Pancreas (tissue), 8 donors: ENCODE measurements around the gene ZNF169. TPM values are rescaled to one million over a fixed set of nuclear protein-coding genes. Genes with fewer than 3 reads are reported as not detected.

Experiments
- polyA plus RNA-seq, 2 donors: library from polyadenylated mRNA; stranded (reverse); fragments of 200-250 nt; gene quantifications; one replicate each; pipeline ENCODE4 v1.2.3, GENCODE V29; 2013
- total RNA-seq, 6 donors: library from RNA; stranded (reverse); fragmentation: NEBNext Ultra II Directional in 4 of 6; extraction: Animal tissue kit (Norgen Biotek cat#: 25700) in 4 of 6; gene quantifications; one replicate each; pipeline versions ENCODE4 v1.2.1 to v1.2.4, GENCODE V29; 2021 to 2023
- donor health status: healthy with polysubstance abuse.
- donor health status: DM: no; HTN: no; CAD: no; lungs with moderate emphysema.
- donor health status: DM: no; HTN: no; CAD: no.
- donor health status: Bipolar disorder and iron deficiency.
- donor health status: DM: yes; HTN: yes; CAD: no.
- donor health status: DM: no; HTN: no; CAD: no.
- donor health status: DM: no; HTN: no; CAD: no.
- donor health status: DM: yes; HTN: yes; CAD: no.

Gene ZNF169
- total and polyA plus RNA-seq, 8 donors, result 1.2 to 3.2 (median 2.5) TPM

Other genes with a start within 250 kb of the ZNF169 start
- gene PTPDC1, start 174.8 kb upstream of the ZNF169 start, total RNA-seq, result 1 to 10 TPM; 2.6 to 5.6 (median 4.2) TPM
- gene PTPDC1, start 174.8 kb upstream of the ZNF169 start, polyA plus RNA-seq, result 1 to 10 TPM; 2.4 to 4.2 TPM
- not detected for gene NUTM2F, start 69.3 kb downstream of the ZNF169 start, total RNA-seq
- gene NUTM2F, start 69.3 kb downstream of the ZNF169 start, polyA plus RNA-seq, result under 1 TPM; 0.07 to 0.11 TPM